Ecto neural progenitor cell (in vitro differentiated cells): ENCODE results near the gene SRCIN1.
"Not testable (repeated sequence)": the region's sequence is repeated elsewhere in the genome, so short reads cannot be mapped to it uniquely, and the experiment has no call there.

Experiments used
- DNase-seq: peaks from one replicate; pipeline ENCODE4 v3.0.0-alpha.2; 2018; ENCODE audit warnings: low spot score

SRCIN1 gene

DNA sequence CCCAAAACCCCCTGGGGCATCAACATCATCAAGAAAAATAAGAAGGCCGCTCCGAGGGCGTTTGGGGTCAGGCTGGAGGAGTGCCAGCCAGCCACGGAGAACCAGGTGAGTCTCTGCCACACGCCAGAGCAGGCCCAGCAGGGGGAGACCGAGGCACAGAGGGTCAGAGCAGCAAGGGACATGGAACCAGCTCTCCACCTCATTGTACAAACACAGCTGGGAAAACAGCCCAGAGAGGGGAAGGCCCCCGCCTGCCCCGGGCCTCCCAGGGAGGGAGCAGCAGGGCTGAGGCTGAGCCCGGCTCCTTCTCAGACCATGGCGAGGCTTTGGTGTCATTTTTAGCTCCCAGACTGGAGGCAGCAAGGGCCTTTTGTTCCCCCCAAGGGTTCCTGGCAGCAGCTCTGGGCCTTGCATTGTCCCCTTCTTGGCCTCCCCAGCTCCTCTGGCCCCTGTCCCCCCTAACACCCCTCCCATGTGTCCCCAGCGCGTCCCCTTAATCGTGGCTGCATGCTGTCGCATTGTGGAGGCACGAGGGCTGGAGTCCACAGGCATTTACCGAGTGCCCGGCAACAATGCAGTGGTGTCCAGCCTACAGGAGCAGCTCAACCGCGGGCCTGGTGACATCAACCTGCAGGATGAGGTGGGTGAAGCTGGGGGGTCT lies 123.6 kb downstream of the SRCIN1 start:
- not testable (repeated sequence) for DNase-seq
